T-cell (primary cell): ENCODE results near the gene RPL18. TPM values are rescaled to one million over a fixed set of nuclear protein-coding genes. Genes with fewer than 3 reads are reported as not detected.
"Not testable (repeated sequence)": the region's sequence is repeated elsewhere in the genome, so short reads cannot be mapped to it uniquely, and the experiment has no call there.

ENCODE experiments used
- ATAC-seq, 4 experiments: fragments of 200-7000 bp in 3 of 4; fragments of 150-1000 bp in 1 of 4; cut with Tn5 transposase; replicated peaks in 1 of 4; 1 replicate in 3 of 4; 2 replicates in 1 of 4; pipeline ENCODE4 v1.10.0; 2021; ENCODE audit warnings: moderate library complexity in 3 of 4, mild to moderate bottlenecking in 2 of 4, moderate number of reproducible peaks in 1 of 4
- CTCF ChIA-PET, 2 donors: fragments of 300-600 bp; sonication (Branson Sonifier 250); formaldehyde crosslinking; loops; one replicate each; lab custom pipeline; 2022; ENCODE audit warnings: antibody characterized with exemption in 2 of 2; lab: Charles Lee
- POLR2A ChIA-PET, 2 donors: fragments of 300-600 bp; sonication (Branson Sonifier 250); formaldehyde crosslinking; loops; one replicate each; lab custom pipeline; 2022; ENCODE audit warnings: antibody characterized with exemption in 2 of 2; lab: Charles Lee
- DNase-seq, 35 experiments: peaks; one replicate each; pipeline versions ENCODE4 v3.0.0 to v3.0.0-alpha.2; 2013 to 2023
- H3K27ac ChIP-seq: one replicate; pipeline ENCODE4 v1.5.1; 2013; ENCODE audit warnings: low read length
- H3K27me3 ChIP-seq, 2 experiments: replicated peaks in 1 of 2; 1 replicate in 1 of 2; 2 replicates in 1 of 2; pipeline versions ENCODE4 v1.6.1 to v1.7.0; 2013; ENCODE audit warnings: low read length in 1 of 2, mixed read lengths in 1 of 2; ENCODE audit not compliant: control insufficient read depth in 2 of 2, insufficient read depth in 2 of 2; ENCODE audit errors: extremely low read depth in 1 of 2
- H3K36me3 ChIP-seq, 2 donors: 1 replicate in 1 of 2; 2 replicates in 1 of 2; pipeline versions ENCODE4 v1.6.1 to v1.7.0; 2013; ENCODE audit warnings: low read length in 1 of 2; ENCODE audit not compliant: control insufficient read depth in 2 of 2, insufficient read depth in 1 of 2; ENCODE audit errors: extremely low read depth in 1 of 2
- H3K4me1 ChIP-seq, 2 experiments: 1 replicate in 1 of 2; 2 replicates in 1 of 2; pipeline versions ENCODE4 v1.6.1 to v1.7.0; 2013; ENCODE audit warnings: low read length in 2 of 2, mixed read lengths in 1 of 2; ENCODE audit not compliant: insufficient read depth in 2 of 2, control insufficient read depth in 1 of 2; ENCODE audit errors: extremely low read depth in 1 of 2
- H3K4me3 ChIP-seq, 2 donors: 1 replicate in 1 of 2; 2 replicates in 1 of 2; pipeline versions ENCODE4 v1.5.1 to v1.7.0; 2013; ENCODE audit warnings: mild to moderate bottlenecking in 2 of 2, low read length in 1 of 2, moderate library complexity in 1 of 2; ENCODE audit not compliant: control insufficient read depth in 1 of 2; ENCODE audit errors: extremely low read depth in 1 of 2
- H3K9me3 ChIP-seq: 2 replicates; pipeline ENCODE4 v1.7.0; 2013
- H3K27ac Mint-ChIP-seq, 2 donors: one replicate each; pipeline ENCODE4 v1.8.0; 2020 to 2021; ENCODE audit warnings: mild to moderate bottlenecking in 2 of 2, mixed read lengths in 2 of 2
- H3K27me3 Mint-ChIP-seq, 2 donors: one replicate each; pipeline ENCODE4 v1.8.0; 2021 to 2022; ENCODE audit warnings: mixed read lengths in 2 of 2
- H3K36me3 Mint-ChIP-seq: one replicate; pipeline ENCODE4 v1.8.0; 2021; ENCODE audit warnings: mixed read lengths
- H3K4me1 Mint-ChIP-seq, 3 donors: one replicate each; pipeline ENCODE4 v1.8.0; 2020 to 2022; ENCODE audit warnings: mixed read lengths in 3 of 3, mild to moderate bottlenecking in 1 of 3
- H3K4me3 Mint-ChIP-seq, 3 donors: one replicate each; pipeline ENCODE4 v1.8.0; 2020 to 2022; ENCODE audit warnings: mild to moderate bottlenecking in 3 of 3, mixed read lengths in 3 of 3, moderate library complexity in 3 of 3
- H3K9me3 Mint-ChIP-seq, 3 donors: one replicate each; pipeline ENCODE4 v1.8.0; 2020 to 2022; ENCODE audit warnings: mixed read lengths in 3 of 3
- WGBS: methylation state at CpG from one replicate; pipeline ENCODE4 v1.1.5; 2013; ENCODE audit warnings: missing lambda C conversion rate; ENCODE audit not compliant: insufficient coverage; 5-methylcytosine and 5-hydroxymethylcytosine counted together
- total RNA-seq, 35 experiments: library from RNA in 6 of 35; stranded (reverse) in 6 of 35; fragments of 120-200 nt in 1 of 35; gene quantifications; one replicate each; pipeline versions ENCODE4 v1.2.1 to v1.2.4 and lab custom pipeline; 2013 to 2026

Gene RPL18
- total RNA-seq, 5 donors from 2014 or later (not counting 1 experiment from before 2014, with no cell fraction given) = 2,370 to 2,784 (median 2,662) TPM

GRCh38 chr19:48633148-48634035, 14.4 kb upstream of the RPL18 start:
- DNase-seq = no peak
- Histone ChIP-seq H3K9me3 (no peaks in the 10 kb centered on the region), H3K27ac (peak overlapping the region; percentile 85), H3K27me3 (no peaks in the 10 kb centered on the region), H3K4me3 (peak overlapping the region; percentile 45 to 57), H3K4me1 (peaks cover 19 to 61% of the 10 kb centered on the region in 2 experiments), H3K36me3 (peaks cover 26 to 45% of the 10 kb centered on the region in 2 donors)
- WGBS = 85% methylated on average over 8 of the region's 22 CpGs
- Mint-ChIP-seq H3K27me3 (no peaks in the 10 kb centered on the region), H3K9me3 (no peaks in the 10 kb centered on the region), H3K36me3 (peaks cover 13% of the 10 kb centered on the region), H3K27ac (peak overlapping the region; percentile 93 to 95), H3K4me3 (peak overlapping the region in 2 of 3 donors; percentile 80 to 99), H3K4me1 (peaks cover 44 to 51% (median 45%) of the 10 kb centered on the region in 3 donors)
- no peak for ATAC-seq
- CTCF ChIA-PET = interaction anchor here in 1 of 2 donors (0.6 to 1.1 kb wide), 3 partner anchors 8 to 29 kb away, joined by 3 to 5 read pairs (median 5); no protein-coding TSS in a partner anchor
- POLR2A ChIA-PET = interaction anchor here (0.5 to 0.6 kb wide), 3 partner anchors 17 to 360 kb away, joined by 3 to 7 read pairs (median 3); partner anchors contain the start of genes FGF21 (in 1 of the 2) and GYS1 (in 1 of the 2)

DNA sequence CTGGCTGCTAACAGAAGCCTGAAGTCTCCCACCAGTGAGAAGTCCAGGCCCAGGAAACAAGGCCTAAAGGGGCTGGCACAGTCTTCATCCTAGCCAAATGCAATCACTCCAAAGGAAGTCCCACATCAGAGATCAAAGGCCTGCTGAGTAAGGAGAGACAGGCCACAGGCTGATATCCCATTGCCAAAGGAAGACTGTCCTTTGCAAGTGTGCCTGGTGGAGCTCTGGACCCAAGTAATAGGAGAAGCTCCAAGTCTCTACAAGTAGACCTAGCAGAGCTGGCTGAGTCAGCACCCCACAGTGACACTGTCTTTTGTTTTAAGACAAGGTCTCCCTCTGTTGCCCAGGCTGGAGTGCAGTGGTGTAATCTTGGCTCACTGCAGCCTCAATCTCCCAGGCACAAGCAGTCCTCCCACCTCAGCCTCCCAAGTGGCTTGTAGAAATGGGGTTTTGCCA, 13.7 kb upstream of the RPL18 start:
- H3K9me3 Mint-ChIP-seq = no peaks in the 10 kb centered on the region
- ChIA-PET CTCF (interaction anchor here in 1 of 2 donors (0.6 to 0.9 kb wide), 2 partner anchors 9 to 28 kb away, joined by 5 read pairs; no protein-coding TSS in a partner anchor), POLR2A (no interaction called here)
- DNase-seq (no peak), ATAC-seq (no peak)
- peaks cover 18 to 59% of the 10 kb centered on the region in 2 experiments for H3K4me1 ChIP-seq
- peak overlapping the region in 2 of 3 donors; percentile 24 to 42 for H3K4me3 Mint-ChIP-seq
- H3K27ac Mint-ChIP-seq = peak overlapping the region; percentile 72 to 95
- no peak overlapping the region for H3K4me3 ChIP-seq
- peaks cover 13% of the 10 kb centered on the region for H3K36me3 Mint-ChIP-seq
- H3K36me3 ChIP-seq = peaks cover 26 to 45% of the 10 kb centered on the region in 2 donors
- H3K27me3 Mint-ChIP-seq = no peaks in the 10 kb centered on the region
- no peak overlapping the region for H3K27ac ChIP-seq
- H3K4me1 Mint-ChIP-seq = peaks cover 37 to 48% (median 40%) of the 10 kb centered on the region in 3 donors
- no peaks in the 10 kb centered on the region for H3K9me3 ChIP-seq
- H3K27me3 ChIP-seq = no peaks in the 10 kb centered on the region

GRCh38 chr19:48632286-48632685, 13.3 kb upstream of the RPL18 start:
- 90% methylated on average over 11 of the region's 11 CpGs for WGBS
- Histone ChIP-seq H3K36me3 (peaks cover 26 to 45% of the 10 kb centered on the region in 2 donors), H3K4me1 (peaks cover 18 to 63% of the 10 kb centered on the region in 2 experiments)
- H3K9me3 Mint-ChIP-seq, ATAC-seq, H3K27me3 Mint-ChIP-seq, H3K9me3 ChIP-seq, H3K27ac ChIP-seq, DNase-seq, POLR2A ChIA-PET, H3K4me3 ChIP-seq, H3K27me3 ChIP-seq: not testable (repeated sequence)
- H3K4me1 Mint-ChIP-seq = peaks cover 36 to 48% (median 42%) of the 10 kb centered on the region in 3 donors
- H3K4me3 Mint-ChIP-seq = peak overlapping the region in 2 of 3 donors; percentile 24 to 42
- CTCF ChIA-PET = interaction anchor here in 1 of 2 donors (0.6 to 0.9 kb wide), 2 partner anchors 9 to 361 kb away, joined by 5 read pairs; partner anchors contain the start of gene RUVBL2
- peak overlapping the region; percentile 72 to 95 for H3K27ac Mint-ChIP-seq
- H3K36me3 Mint-ChIP-seq = peaks cover 13% of the 10 kb centered on the region

- ChIA-PET POLR2A (interaction anchor here in 1 of 2 donors (0.6 to 0.7 kb wide), 2 partner anchors 18 to 111 kb away, joined by 3 to 6 read pairs; no protein-coding TSS in a partner anchor), CTCF (interaction anchor here in 1 of 2 donors (0.6 to 0.7 kb wide), 2 partner anchors 27 to 35 kb away, joined by 3 to 4 read pairs; no protein-coding TSS in a partner anchor)
- Histone ChIP-seq H3K27me3 (no peaks in the 10 kb centered on the region), H3K4me3 (no peak overlapping the region), H3K27ac (no peak overlapping the region), H3K9me3 (no peaks in the 10 kb centered on the region), H3K4me1 (peaks cover 18 to 69% of the 10 kb centered on the region in 2 experiments), H3K36me3 (peaks cover 26 to 45% of the 10 kb centered on the region in 2 donors)
- Mint-ChIP-seq H3K27me3 (no peaks in the 10 kb centered on the region), H3K9me3 (no peaks in the 10 kb centered on the region), H3K4me3 (no peak overlapping the region), H3K36me3 (peaks cover 13% of the 10 kb centered on the region), H3K4me1 (peaks cover 36 to 54% (median 49%) of the 10 kb centered on the region in 3 donors), H3K27ac (peak overlapping the region; percentile 39 to 65)
- DNase-seq = no peak
- ATAC-seq = no peak
- 80% methylated on average over 1 of the region's 3 CpGs for WGBS
Observed at GRCh38 chr19:48631225-48631624, 12.2 kb upstream of the RPL18 start.

DNA sequence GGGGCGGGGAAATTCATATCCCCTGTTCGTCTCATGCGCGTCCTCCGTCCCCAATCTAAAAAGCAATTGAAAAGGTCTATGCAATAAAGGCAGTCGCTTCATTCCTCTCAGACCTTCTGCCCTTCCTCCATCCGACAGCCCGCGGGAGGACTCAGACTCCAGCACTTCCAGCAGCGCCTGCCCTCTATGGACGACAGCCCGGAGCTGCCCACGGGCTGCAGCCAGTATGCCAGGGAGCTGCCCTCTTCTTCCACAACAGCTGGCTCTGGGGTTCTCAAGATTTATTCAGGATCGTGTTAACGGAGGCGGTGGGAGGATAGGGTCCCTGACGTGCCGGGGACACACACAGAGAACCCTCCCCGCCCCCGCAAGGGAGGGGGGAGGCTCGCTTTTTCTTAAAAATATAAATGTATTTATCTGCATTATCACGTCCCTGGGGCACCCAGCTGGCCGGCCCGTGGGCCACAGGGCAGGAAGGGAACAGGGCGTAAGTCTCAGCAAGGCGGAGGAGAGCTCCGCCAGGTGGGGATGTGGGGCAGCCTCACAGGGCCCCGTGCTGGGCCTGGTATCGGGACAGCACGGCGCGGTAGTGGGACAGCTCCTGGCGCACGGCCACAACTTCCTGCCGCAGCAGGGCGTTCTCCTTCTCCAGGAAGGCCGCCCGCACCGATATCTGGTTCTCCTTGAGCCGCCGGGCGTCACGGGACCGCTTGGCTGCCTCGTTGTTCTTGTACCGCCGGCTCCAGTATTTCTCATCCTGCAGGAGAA, 11.5 kb upstream of the RPL18 start:
- no peak overlapping the region for H3K27ac ChIP-seq
- peaks cover 18 to 65% of the 10 kb centered on the region in 2 experiments for H3K4me1 ChIP-seq
- WGBS = 67% methylated on average over 36 of the region's 47 CpGs
- ATAC-seq = no peak
- CTCF ChIA-PET = no interaction called here
- H3K27ac Mint-ChIP-seq = peak overlapping the region; percentile 12 to 52
- H3K4me1 Mint-ChIP-seq = peaks cover 33 to 53% (median 50%) of the 10 kb centered on the region in 3 donors
- no peak for DNase-seq
- H3K9me3 Mint-ChIP-seq = no peaks in the 10 kb centered on the region
- H3K27me3 Mint-ChIP-seq = no peaks in the 10 kb centered on the region
- peaks cover 10% of the 10 kb centered on the region for H3K36me3 Mint-ChIP-seq
- no peak overlapping the region for H3K4me3 ChIP-seq
- no peaks in the 10 kb centered on the region for H3K27me3 ChIP-seq
- no peak overlapping the region for H3K4me3 Mint-ChIP-seq
- peaks cover 26 to 45% of the 10 kb centered on the region in 2 donors for H3K36me3 ChIP-seq
- POLR2A ChIA-PET = no interaction called here
- H3K9me3 ChIP-seq = no peaks in the 10 kb centered on the region
